RPMI7951 (cell line): ENCODE results near the gene UCN2. TPM values are rescaled to one million over a fixed set of nuclear protein-coding genes. Genes with fewer than 3 reads are reported as not detected.

ENCODE experiments used
- DNase-seq: peaks from one replicate; pipeline ENCODE4 v3.0.0-alpha.2; 2012; ENCODE audit warnings: low read depth
- total RNA-seq: library from RNA; depleted of rRNA; stranded (reverse); fragments of >200 nt; shearing (Covaris generic); gene quantifications from 2 replicates; pipeline ENCODE4 v1.2.3, GENCODE V29; 2014

The UCN2 gene
- total RNA-seq, 1 experiment from 2014 or later, result 4.3 TPM

- no peak for DNase-seq
These were observed 27.9 kb upstream of the UCN2 start for GRCh38 chr3:48591436-48591835.

GRCh38 chr3:48588230-48588629 lies 24.6 kb upstream of the UCN2 start:
- DNase-seq, result no peak

DNA sequence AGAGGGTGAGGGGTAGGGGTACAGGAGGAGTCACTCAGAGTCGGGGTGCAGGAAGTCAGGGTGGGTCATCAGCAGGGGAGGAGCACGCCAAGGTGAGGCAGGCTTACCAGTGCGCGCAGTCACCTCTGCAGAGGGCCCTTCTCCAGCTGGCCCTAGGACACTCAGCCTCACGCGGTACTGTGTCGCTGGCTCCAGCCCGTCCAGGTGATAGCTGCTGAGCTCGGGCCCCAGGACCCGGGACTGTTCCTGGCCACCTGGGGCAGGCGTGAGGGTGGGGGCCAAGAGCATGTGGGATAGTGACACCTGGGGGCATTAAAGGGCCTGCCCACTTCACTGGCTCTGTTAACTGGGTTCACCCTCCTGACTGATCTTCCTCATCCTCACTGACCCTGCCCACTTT lies 24.1 kb upstream of the UCN2 start:
- DNase-seq, result no peak

- DNase-seq, result no peak
These were observed 21.8 kb upstream of the UCN2 start for GRCh38 chr3:48585411-48585810.

DNA sequence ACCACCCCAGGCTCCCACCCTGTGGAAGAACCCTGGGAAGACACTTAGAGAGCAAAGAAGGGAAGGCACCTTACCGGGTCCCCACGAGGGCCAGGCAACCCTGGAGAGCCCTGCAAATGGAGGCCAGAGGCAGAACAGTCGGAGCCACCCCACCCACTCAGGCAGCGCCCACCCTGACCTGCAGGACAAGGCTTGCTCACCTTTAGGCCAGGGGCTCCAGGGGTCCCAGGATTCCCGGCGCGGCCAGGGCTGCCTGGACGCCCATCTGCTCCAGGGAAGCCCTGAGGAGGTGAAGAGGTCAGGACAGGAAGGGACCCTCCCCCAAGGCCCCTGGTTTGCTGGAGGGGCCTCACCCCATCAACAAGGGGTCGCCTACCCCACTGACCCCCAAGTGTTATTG lies 21.3 kb upstream of the UCN2 start:
- no peak for DNase-seq

DNA sequence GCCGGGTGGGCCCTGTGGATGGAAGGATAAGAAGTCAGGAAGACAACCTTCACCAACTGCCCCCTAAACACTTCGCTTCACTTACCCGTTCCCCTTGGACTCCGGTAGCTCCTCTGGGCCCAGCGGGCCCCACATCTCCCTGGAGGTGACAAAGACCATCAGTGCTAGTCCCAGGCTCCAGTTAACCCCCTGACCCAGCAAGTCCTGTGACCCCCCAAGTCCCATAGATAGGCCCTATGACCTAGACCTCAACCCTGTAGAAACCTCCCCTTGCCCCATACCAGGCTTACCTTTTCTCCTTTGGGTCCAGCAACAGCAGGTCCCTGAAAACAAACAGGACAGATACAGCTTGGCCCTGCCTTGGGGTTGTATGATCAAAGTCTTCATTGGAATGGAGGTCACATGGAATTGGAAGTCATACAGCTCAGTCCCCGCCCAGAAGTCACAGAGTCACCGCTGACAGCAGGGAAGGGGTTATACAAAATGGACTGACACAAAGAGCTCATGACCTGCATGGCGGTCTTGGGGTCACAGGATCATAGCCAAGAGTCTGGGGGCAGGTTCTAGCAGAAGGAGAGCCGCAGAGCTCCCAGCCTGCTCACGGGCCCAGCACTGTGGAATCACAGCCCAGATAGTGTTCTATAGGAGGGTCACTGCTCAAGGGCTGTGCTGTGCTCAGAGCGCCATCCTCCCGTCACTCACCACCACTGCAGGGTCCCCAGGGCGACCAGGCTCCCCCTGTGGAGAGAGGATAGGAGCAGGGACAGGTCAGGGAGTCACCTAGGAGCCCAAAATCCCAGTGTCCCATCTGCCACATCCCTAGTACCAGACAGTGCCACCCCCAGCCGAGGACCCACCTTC lies 18.3 kb upstream of the UCN2 start:
- DNase-seq, result no peak

DNA sequence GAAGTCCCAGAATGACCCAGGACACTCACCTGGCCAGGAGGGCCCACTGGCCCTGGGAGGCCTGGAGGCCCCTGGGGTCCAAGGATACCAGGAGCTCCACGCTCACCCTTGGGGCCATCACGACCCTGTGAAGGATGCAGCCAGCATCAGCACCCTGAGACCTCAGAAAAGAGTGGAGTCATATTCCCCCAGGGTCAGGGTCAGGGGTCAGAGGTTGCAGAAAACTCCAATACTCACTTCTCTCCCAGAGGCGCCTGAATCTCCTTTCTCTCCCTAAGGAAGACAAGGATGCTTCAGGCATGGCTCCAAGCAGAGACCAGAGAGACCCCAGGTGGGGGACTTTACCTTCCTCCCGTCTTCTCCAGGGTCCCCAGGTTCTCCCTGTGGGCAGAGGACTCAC lies 13.1 kb upstream of the UCN2 start:
- DNase-seq, result no peak

- DNase-seq, result no peak
These were observed 11.8 kb upstream of the UCN2 start for GRCh38 chr3:48575366-48575765.

- no peak for DNase-seq
These were observed 10.5 kb upstream of the UCN2 start for GRCh38 chr3:48573973-48574585.

GRCh38 chr3:48572517-48572916 lies 8.9 kb upstream of the UCN2 start:
- DNase-seq, result no peak

DNA sequence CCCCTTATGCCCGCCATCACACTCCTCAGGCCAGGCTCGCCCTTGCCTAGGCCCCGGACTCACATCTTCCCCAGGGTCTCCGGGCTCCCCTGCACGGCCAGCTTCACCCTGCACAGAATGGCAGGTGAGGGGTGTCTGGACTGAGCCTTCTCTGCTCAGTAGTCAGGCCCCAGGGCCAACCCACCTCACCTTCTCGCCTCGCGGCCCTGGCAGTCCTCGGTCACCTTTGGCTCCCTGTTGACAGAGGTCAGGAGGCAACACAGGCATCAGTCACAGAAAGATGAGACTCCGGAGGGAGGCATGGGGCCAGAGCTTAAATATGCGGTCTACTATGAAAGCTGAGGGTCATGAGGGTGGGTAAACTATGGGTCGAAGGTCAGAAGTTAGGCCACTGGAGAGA lies 8.4 kb upstream of the UCN2 start:
- no peak for DNase-seq

DNA sequence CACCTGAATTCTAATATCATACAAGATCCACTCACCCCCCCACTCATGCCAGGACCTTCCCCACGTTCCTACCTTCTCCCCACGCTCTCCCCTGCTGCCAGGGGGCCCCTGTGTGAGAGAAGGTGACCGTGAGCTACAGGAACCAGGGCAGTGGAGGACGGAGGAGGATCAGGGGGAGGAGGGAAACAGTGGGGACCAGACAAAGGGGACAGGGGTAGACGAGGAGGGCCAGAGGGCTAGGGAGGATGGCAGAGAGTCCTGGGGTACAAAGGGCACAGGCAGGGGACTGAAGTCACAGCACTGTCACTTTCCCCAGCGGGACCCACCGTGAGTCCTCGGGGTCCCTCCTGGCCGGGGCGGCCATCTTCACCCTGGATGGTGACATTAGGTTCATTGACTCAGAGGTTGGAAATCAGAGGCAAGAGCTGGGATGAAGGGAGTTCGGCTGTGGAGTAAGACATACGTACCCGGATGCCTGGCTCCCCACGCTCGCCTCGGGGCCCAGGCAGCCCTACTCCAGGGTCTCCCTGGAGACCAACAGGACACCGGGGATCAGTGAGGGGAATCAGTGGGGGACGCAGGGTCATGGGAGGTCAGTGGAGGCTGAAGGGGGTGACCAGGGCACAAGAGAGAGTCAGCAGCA lies 6.3 kb upstream of the UCN2 start:
- DNase-seq, result no peak

GRCh38 chr3:48569400-48569799 lies 5.8 kb upstream of the UCN2 start:
- DNase-seq, result no peak

- no peak for DNase-seq
These were observed 4.9 kb upstream of the UCN2 start for GRCh38 chr3:48568476-48568875.

DNA sequence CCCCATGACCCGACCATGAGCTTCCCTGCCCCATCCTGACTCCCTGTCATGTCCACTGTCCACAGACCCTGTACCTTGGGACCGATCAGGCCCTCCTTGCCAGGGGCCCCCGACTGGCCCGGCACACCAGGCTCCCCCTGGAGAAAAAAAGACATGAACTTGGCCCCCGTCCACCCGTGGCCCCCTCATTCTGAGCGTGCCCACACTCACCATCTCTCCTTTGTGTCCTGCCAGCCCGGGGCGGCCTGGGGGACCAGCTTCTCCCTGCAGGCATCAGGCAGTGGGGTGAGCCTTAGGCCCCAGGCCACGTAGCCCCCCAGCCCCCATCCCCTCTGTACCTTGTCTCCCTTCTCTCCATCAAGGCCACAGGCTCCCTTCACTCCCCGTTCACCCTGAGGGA lies 3.9 kb upstream of the UCN2 start:
- DNase-seq, result no peak

- peak; percentile 69 for DNase-seq
These were observed 3.5 kb upstream of the UCN2 start for GRCh38 chr3:48567090-48567489.

GRCh38 chr3:48566401-48566760 lies 2.8 kb upstream of the UCN2 start:
- DNase-seq, result no peak

- peak; percentile 95 for DNase-seq
These were observed 2.2 kb upstream of the UCN2 start for GRCh38 chr3:48565591-48566400.

DNA sequence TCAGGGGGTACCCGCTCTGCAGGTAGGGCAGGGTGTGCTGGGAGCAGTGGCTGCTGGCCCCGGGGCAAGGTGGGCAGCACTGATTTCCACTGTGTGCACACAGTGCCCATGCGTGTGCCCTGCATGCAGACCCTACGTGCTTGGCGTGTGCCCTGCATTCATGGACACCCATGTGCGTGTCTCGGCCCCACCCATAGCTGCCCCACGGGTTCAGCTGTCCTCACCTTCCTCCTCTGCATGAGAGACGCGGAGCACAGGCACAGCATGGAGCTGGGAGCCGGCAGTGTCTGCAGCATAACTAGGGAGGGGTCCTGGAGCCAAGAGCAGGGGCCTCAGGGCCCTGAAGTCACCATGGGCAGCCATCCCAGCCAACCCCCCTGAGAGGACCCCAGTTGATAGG lies 1.6 kb upstream of the UCN2 start:
- DNase-seq, result no peak

DNA sequence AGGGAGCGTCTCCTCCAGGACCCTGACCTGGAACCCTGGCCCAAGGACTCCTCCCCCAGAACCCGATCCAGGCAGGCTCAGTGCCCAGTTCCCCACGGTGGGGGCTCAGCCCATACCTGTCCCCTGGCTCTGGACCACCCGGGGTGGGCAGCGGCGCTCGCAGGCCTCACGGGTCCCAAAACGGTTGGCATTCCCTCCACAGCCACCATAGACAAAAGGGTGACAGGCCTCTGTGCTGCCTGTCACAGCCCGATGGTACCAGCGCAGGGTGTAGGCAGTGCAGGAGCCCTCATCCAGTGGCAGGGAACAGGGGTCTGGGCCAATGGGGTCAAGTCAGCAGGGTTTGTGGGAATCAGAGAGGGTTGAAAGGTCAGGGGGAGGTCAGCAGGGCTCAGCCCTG lies 1.1 kb upstream of the UCN2 start:
- DNase-seq, result no peak

GRCh38 chr3:48564022-48564421 lies 441 bp upstream of the UCN2 start:
- peak; percentile 96 for DNase-seq

GRCh38 chr3:48562367-48563095 lies 1.1 kb downstream of the UCN2 start:
- no peak for DNase-seq
